Panc1 (cell line): ENCODE results near the gene FBXO46. TPM values are rescaled to one million over a fixed set of nuclear protein-coding genes. Genes with fewer than 3 reads are reported as not detected.

ENCODE experiments used
- ATAC-seq: fragments of 200-7000 bp; cut with Tn5 transposase; 2 replicates; pipeline ENCODE4 v1.9.1; 2020; ENCODE audit warnings: mild to moderate bottlenecking, moderate library complexity
- BruUV-seq: library from RNA; stranded (reverse); fragments of 400-500 nt; replicated peaks from 2 replicates; lab custom pipeline; 2021; lab: Mats Ljungman, UMichigan
- CTCF ChIA-PET: fragments of 300-600 bp; sonication (Branson Sonifier 250); formaldehyde crosslinking; loops from one replicate; lab custom pipeline; 2022; ENCODE audit warnings: antibody characterized with exemption; lab: Charles Lee
- POLR2A ChIA-PET: fragments of 300-600 bp; sonication (Branson Sonifier 250); formaldehyde crosslinking; loops from one replicate; lab custom pipeline; 2022; ENCODE audit warnings: antibody characterized with exemption; lab: Charles Lee
- DNase-seq: peaks from one replicate; pipeline ENCODE4 v3.0.0-alpha.2; 2010; ENCODE audit warnings: low read depth, low spot score
- H3K27ac ChIP-seq: 2 replicates; pipeline ENCODE4 v1.5.1; 2011; ENCODE audit warnings: mild to moderate bottlenecking, low read length, inconsistent platforms
- H3K27me3 ChIP-seq: fragments of 200-500 bp; sonication (Bioruptor generic); 2 replicates; pipeline ENCODE4 v1.6.0; 2014; ENCODE audit warnings: low read length, inconsistent platforms; ENCODE audit not compliant: control insufficient read depth, insufficient read depth
- H3K36me3 ChIP-seq: fragments of 200-500 bp; sonication (Bioruptor generic); 2 replicates; pipeline ENCODE4 v1.5.1; 2014; ENCODE audit warnings: inconsistent platforms, mild to moderate bottlenecking, low read length, moderate library complexity; ENCODE audit not compliant: control insufficient read depth, insufficient read depth
- H3K4me1 ChIP-seq: 2 replicates; pipeline ENCODE4 v1.5.1; 2011; ENCODE audit warnings: inconsistent platforms, mild to moderate bottlenecking, low read length, moderate library complexity; ENCODE audit not compliant: control insufficient read depth, insufficient read depth
- H3K4me3 ChIP-seq, 2 experiments: 2 replicates each; pipeline ENCODE4 v1.5.1; 2011 to 2012; ENCODE audit warnings: low read depth in 2 of 2, low read length in 2 of 2, mild to moderate bottlenecking in 2 of 2, inconsistent platforms in 1 of 2, moderate library complexity in 1 of 2
- H3K9me3 ChIP-seq: fragments of 200-500 bp; sonication (Bioruptor generic); 2 replicates; pipeline ENCODE4 v1.5.1; 2014; ENCODE audit warnings: low read depth, mild to moderate bottlenecking, inconsistent platforms, low read length, moderate library complexity; ENCODE audit not compliant: control insufficient read depth, insufficient read depth
- POLR2AphosphoS5 ChIP-seq: IDR thresholded peaks from 2 replicates; pipeline ENCODE4 v1.6.1; 2012; ENCODE audit warnings: mild to moderate bottlenecking, low read depth, low read length, moderate library complexity
- SIN3A ChIP-seq: IDR thresholded peaks from 2 replicates; pipeline ENCODE4 v1.6.1; 2012; ENCODE audit warnings: low read depth, mild to moderate bottlenecking, low read length, moderate library complexity, borderline replicate concordance; ENCODE audit not compliant: insufficient read depth
- TCF7L2 ChIP-seq: IDR thresholded peaks from 2 replicates; pipeline ENCODE4 v1.6.1; 2011; ENCODE audit warnings: mild to moderate bottlenecking, low read depth, low read length, inconsistent platforms
- in situ Hi-C: cut with HindIII; loops from 2 replicates; pipeline ENCODE4 v1.10.0; 2016; ENCODE audit warnings: low sequenced_read_pairs, low pct_unique_long_range_greater_than_20kb
- intact Hi-C: fragments of 100-400 bp; cut with micrococcal nuclease; formaldehyde crosslinking; loops from one replicate; pipeline ENCODE4 v1.10.0; 2022; ENCODE audit not compliant: unreplicated experiment
- total RNA-seq: library from RNA; stranded (reverse); gene quantifications from one replicate; pipeline ENCODE4 v1.2.1, GENCODE V29; 2021; ENCODE audit not compliant: unreplicated experiment
- TF ChIP-seq, protein P1 (sequence below): fragments of 450-650 bp; IDR thresholded peaks from 2 replicates; pipeline ENCODE4 v1.5.1; 2017; ENCODE audit warnings: mild to moderate bottlenecking
- TF ChIP-seq, protein P2 (sequence below), 2 experiments: IDR thresholded peaks; 2 replicates each; pipeline ENCODE4 v1.6.1; 2011 to 2012; ENCODE audit warnings: low read depth in 2 of 2, control low read depth in 1 of 2, low read length in 1 of 2, mild to moderate bottlenecking in 1 of 2, moderate library complexity in 1 of 2; ENCODE audit not compliant: insufficient read depth in 1 of 2

FBXO46 gene
- total RNA-seq, 1 experiment from 2014 or later = 25.1 TPM

DNA sequence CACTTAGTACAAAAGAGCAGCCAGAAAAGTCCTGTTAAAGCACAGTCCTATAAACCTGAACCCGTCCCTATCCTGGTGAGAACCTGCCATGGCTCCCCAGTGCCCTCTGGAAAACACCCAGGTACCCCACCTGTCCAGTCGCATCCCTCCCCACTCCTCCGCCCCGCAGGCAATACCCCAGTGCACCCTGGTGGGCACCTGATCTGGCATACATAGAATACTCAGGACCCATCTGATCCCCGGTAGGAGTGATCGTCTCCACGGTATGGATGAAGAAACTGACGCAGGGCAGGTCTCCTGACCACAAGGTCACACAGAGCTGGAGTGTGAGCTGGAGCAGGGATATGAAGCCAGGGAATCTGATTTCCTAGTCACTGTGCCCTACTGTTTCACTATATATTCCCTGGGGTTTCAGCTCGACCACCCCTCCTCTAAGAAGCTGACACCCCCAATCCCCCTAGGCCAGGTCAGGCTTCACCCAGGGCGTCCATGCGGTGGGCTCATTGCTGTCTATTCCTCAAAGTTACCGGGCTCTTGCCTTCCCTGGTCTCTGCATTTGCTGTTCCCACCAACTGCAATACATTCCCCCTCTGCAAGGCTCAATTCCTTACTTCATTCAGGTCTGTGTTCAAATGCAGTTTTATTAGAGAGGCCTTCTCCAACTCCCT is 12.6 kb downstream of the FBXO46 start:
- no peak for DNase-seq
- ATAC-seq = peak; percentile 17; the same call in 1 of the 2 replicates
- H3K4me3 ChIP-seq = peak overlapping the region; percentile 54 to 72
- peaks cover 15% of the 10 kb centered on the region for H3K4me1 ChIP-seq
- in situ Hi-C loops = no loop called here
- H3K36me3 ChIP-seq = no peaks in the 10 kb centered on the region
- CTCF ChIA-PET = no interaction called here
- H3K27ac ChIP-seq = peak overlapping the region; percentile 90
- no peaks in the 10 kb centered on the region for H3K9me3 ChIP-seq
- POLR2A ChIA-PET = interaction anchor here (1.2 kb wide), 1 partner anchor 51 kb away, joined by 3 read pairs; the partner anchor contains the start of gene SIX5
- intact Hi-C loops = no loop called here
- TF ChIP-seq, protein P1, sequence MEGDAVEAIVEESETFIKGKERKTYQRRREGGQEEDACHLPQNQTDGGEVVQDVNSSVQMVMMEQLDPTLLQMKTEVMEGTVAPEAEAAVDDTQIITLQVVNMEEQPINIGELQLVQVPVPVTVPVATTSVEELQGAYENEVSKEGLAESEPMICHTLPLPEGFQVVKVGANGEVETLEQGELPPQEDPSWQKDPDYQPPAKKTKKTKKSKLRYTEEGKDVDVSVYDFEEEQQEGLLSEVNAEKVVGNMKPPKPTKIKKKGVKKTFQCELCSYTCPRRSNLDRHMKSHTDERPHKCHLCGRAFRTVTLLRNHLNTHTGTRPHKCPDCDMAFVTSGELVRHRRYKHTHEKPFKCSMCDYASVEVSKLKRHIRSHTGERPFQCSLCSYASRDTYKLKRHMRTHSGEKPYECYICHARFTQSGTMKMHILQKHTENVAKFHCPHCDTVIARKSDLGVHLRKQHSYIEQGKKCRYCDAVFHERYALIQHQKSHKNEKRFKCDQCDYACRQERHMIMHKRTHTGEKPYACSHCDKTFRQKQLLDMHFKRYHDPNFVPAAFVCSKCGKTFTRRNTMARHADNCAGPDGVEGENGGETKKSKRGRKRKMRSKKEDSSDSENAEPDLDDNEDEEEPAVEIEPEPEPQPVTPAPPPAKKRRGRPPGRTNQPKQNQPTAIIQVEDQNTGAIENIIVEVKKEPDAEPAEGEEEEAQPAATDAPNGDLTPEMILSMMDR = no peak
- H3K27me3 ChIP-seq = no peaks in the 10 kb centered on the region
- no TSS peak for BruUV-seq

DNA sequence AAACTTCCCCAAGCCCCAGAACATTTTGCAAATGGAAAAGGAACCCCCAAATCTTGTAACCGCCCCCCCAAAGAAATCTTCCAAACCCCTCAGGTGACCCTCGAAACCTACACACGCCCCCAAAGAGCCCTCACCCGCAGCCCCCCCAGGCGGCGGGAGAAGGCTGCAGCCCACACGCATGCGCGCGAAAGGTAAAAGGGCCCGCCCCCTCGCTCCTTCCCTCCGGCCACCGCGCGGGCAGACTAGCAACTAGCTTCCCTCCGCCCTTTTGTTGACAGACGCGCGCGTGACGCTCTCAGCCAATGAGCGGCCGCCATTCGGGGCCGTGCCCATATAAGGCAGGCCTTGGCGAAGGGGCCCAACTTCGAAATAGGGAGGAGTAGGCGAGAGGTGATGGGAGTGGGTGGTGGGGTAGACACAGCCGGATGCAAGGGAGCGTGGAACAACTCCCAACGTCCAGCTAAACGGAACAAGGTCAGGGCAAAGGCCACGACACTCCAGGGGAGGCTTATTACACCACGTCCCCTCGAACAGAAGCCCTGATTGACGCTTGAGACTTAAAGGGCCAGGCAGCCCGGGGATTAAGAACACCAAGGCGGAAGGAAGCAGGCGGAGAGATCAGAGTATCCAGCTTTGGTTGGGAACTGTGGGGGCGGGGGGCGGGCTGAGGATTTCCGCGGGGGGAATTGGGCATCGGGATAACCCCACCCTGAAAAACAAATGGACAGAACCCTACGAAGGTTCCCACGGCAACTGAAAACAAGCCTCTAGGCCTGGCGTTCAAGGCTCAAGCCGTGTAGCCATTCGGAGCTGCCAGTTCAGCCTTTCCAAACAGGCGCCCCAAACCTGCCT is 13.3 kb downstream of the FBXO46 start:
- POLR2A ChIA-PET = interaction anchor here (1.2 kb wide), 1 partner anchor 52 kb away, joined by 3 read pairs; the partner anchor contains the start of gene SIX5
- ATAC-seq (peak; percentile 96), DNase-seq (peak; percentile 97)
- H3K27ac ChIP-seq = peak overlapping the region; percentile 96
- intact Hi-C loops (no loop called here), in situ Hi-C loops (no loop called here)
- peak overlapping the region; percentile 72 to 92 for H3K4me3 ChIP-seq
- H3K4me1 ChIP-seq = peaks cover 15% of the 10 kb centered on the region
- TF ChIP-seq, protein P1 = no peak
- TF ChIP-seq TCF7L2 (peak; percentile 93), POLR2AphosphoS5 (peak; percentile 90), SIN3A (peak; percentile 26; the same call in 1 of the 2 replicates)
- TF ChIP-seq, protein P2, sequence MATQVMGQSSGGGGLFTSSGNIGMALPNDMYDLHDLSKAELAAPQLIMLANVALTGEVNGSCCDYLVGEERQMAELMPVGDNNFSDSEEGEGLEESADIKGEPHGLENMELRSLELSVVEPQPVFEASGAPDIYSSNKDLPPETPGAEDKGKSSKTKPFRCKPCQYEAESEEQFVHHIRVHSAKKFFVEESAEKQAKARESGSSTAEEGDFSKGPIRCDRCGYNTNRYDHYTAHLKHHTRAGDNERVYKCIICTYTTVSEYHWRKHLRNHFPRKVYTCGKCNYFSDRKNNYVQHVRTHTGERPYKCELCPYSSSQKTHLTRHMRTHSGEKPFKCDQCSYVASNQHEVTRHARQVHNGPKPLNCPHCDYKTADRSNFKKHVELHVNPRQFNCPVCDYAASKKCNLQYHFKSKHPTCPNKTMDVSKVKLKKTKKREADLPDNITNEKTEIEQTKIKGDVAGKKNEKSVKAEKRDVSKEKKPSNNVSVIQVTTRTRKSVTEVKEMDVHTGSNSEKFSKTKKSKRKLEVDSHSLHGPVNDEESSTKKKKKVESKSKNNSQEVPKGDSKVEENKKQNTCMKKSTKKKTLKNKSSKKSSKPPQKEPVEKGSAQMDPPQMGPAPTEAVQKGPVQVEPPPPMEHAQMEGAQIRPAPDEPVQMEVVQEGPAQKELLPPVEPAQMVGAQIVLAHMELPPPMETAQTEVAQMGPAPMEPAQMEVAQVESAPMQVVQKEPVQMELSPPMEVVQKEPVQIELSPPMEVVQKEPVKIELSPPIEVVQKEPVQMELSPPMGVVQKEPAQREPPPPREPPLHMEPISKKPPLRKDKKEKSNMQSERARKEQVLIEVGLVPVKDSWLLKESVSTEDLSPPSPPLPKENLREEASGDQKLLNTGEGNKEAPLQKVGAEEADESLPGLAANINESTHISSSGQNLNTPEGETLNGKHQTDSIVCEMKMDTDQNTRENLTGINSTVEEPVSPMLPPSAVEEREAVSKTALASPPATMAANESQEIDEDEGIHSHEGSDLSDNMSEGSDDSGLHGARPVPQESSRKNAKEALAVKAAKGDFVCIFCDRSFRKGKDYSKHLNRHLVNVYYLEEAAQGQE (IDR thresholded peaks at IDR 0.05; ENCODE audit: insufficient read depth in 1 of 2, low read depth in 2 of 2, low read length in 1 of 2) = 0 out of 4 replicates have a peak, but pooled peaks of 1 of the 2 experiments have one; percentile 13
- no peaks in the 10 kb centered on the region for H3K36me3 ChIP-seq
- H3K9me3 ChIP-seq = no peaks in the 10 kb centered on the region
- no peaks in the 10 kb centered on the region for H3K27me3 ChIP-seq
- CTCF ChIA-PET = interaction anchor here (0.9 to 1.0 kb wide), 2 partner anchors 53 to 99 kb away, joined by 4 read pairs; no protein-coding TSS in a partner anchor
- BruUV-seq = no TSS peak
